ENCODE data around the gene MAP3K4. TPM values are rescaled to one million over a fixed set of nuclear protein-coding genes. Genes with fewer than 3 reads are reported as not detected.

MAP3K4 gene
- total RNA-seq, 2 experiments from 2014 or later: 30.3 to 38.7 TPM

DNA sequence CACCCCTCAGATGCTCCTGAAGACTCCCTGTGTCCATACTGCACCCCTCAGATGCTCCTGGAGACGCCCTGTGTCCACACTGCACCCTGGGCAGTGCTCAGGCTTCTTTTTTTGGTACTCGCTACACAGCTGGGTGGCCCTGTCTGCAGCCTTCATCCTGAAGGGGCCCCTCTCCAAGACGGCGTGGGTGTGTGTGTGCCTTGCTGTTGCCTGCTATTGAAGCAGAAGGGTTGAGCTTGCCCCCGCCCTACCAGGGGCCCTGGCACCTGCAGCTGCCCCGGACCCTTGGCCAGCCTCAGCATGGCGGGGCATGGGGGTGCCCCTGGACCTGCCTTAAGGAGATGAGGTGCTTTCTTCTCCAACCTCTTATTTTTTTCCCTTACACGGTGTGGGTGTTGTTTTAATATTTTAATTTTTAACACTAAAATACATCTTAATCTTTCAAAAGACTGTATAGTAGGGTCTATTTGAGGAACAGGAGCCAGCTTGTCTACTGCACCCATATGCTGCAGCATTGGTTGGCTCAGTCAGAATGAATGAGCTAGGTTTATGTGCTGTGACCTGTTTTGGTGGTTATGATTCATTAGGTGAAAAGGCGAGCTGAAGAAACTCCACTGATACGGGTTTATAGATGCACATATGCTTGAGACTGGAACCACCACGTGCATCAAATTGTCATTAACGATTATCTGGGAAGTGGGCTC, 146.4 kb downstream of the MAP3K4 start:
- Histone ChIP-seq H3K27ac (ENCODE audit: low read depth, low read length, poor library complexity, severe bottlenecking) (no peak overlapping the region), H3K4me2 (ENCODE audit: low read length) (no peak overlapping the region), H4K20me1 (ENCODE audit: insufficient read depth, low read length) (no peaks in the 10 kb centered on the region), H3K9me3 (ENCODE audit: low read length) (no peaks in the 10 kb centered on the region), H3K36me3 (ENCODE audit: insufficient read depth, low read length) (no peaks in the 10 kb centered on the region), H3K9me2 (ENCODE audit: insufficient read depth, low read length) (no peaks in the 10 kb centered on the region), H3K4me1 (ENCODE audit: insufficient read depth, low read length, poor library complexity, severe bottlenecking) (peaks cover 8% of the 10 kb centered on the region), H2AFZ (ENCODE audit: low read length) (no peak overlapping the region), H3K4me3 (ENCODE audit: low read depth, low read length, poor library complexity, severe bottlenecking) (no peak overlapping the region), H3K79me2 (ENCODE audit: insufficient read depth, low read depth, low read length) (no peaks in the 10 kb centered on the region)
- CTCF ChIA-PET (ENCODE audit: unreplicated experiment): no interaction called here
- no peak for DNase-seq (ENCODE audit: low spot score)
- POLR2A ChIA-PET: interaction anchor here (0.6 kb wide), 1 partner anchor 136 kb away, joined by 3 read pairs; the partner anchor contains the start of gene AGPAT4
- no TSS peak for BruUV-seq (replicated peaks)
- intact Hi-C loops (cut with micrococcal nuclease; ENCODE audit: unreplicated experiment): no loop called here
- TF ChIP-seq EZH2phosphoT487 (IDR thresholded peaks at IDR 0.05; ENCODE audit: borderline replicate concordance, low read depth, low read length): no peak

DNA sequence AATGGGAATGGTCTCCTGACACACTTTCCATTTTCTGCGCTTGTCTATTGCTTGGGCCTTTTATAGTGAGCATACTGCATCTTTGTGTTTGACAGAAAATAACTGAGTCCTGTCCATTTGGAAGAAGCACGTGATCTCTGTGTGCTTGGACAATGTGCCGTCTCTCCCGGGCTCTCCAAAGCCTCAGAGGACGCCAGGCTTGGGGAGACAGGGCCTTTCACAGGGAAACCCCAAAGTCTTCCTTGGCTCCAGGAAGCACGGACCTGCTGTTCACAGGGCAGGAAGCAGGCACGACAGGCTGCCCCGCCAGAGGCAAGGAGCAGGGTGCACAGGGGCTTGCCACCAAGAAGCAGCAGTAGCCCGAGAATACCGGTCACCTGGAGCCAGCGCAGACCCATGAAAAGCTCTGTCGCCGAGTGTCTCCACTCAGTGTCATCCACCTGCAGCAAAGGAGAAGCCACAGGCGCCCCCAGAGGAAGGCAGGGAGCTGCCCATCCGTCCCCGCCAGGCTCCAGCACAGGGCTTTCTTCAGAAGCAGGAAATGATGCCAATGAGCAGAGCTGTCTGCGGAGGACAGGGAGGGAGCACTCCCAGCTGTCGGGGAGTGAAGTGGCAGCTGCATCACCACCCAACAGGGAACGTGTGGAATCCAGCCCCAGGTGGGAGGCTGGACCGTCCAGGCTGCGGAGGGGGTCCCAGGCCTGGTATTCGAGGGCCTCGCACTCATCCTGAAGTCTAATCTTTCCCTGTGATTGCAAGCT, 147.2 kb downstream of the MAP3K4 start:
- DNase-seq (ENCODE audit: low spot score): no peak
- POLR2A ChIA-PET: interaction anchor here (0.6 kb wide), 1 partner anchor 135 kb away, joined by 3 read pairs; the partner anchor contains the start of gene AGPAT4

DNA sequence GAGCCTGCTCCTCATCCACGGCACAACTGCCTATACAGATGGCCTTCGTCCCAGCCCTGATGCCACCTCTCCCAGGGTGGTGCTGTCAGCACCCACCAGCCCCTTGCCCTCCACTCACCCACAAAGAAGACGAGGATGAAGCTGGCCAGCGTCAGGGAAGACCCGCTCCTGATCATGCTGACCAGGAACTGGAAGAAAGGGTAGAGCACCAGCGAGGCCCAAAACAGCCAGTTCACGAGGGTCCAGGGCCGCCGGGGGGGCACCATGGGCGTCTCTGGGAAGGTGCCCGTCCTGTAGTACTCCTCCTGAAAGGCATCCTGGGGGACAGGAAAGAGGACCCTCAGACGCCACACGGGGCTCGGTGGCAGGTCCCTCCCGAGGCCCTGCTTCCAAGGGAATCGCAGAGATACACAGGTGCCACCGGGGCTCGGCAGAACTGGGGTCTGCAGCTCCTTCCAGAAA, 147.8 kb downstream of the MAP3K4 start:
- ChIA-PET POLR2A (no interaction called here), CTCF (ENCODE audit: unreplicated experiment) (no interaction called here)
- H3K79me2 ChIP-seq (ENCODE audit: insufficient read depth, low read depth, low read length): no peaks in the 10 kb centered on the region
- H2AFZ ChIP-seq (ENCODE audit: low read length): no peak overlapping the region
- H3K4me3 ChIP-seq (ENCODE audit: low read depth, low read length, poor library complexity, severe bottlenecking): no peak overlapping the region
- no peaks in the 10 kb centered on the region for H4K20me1 ChIP-seq (ENCODE audit: insufficient read depth, low read length)
- no peak overlapping the region for H3K4me2 ChIP-seq (ENCODE audit: low read length)
- H3K9me3 ChIP-seq (ENCODE audit: low read length): no peaks in the 10 kb centered on the region
- no peaks in the 10 kb centered on the region for H3K36me3 ChIP-seq (ENCODE audit: insufficient read depth, low read length)
- peaks cover 8% of the 10 kb centered on the region for H3K4me1 ChIP-seq (ENCODE audit: insufficient read depth, low read length, poor library complexity, severe bottlenecking)
- DNase-seq (ENCODE audit: low spot score): no peak
- intact Hi-C loops (cut with micrococcal nuclease; ENCODE audit: unreplicated experiment): no loop called here
- TF ChIP-seq, protein P1, sequence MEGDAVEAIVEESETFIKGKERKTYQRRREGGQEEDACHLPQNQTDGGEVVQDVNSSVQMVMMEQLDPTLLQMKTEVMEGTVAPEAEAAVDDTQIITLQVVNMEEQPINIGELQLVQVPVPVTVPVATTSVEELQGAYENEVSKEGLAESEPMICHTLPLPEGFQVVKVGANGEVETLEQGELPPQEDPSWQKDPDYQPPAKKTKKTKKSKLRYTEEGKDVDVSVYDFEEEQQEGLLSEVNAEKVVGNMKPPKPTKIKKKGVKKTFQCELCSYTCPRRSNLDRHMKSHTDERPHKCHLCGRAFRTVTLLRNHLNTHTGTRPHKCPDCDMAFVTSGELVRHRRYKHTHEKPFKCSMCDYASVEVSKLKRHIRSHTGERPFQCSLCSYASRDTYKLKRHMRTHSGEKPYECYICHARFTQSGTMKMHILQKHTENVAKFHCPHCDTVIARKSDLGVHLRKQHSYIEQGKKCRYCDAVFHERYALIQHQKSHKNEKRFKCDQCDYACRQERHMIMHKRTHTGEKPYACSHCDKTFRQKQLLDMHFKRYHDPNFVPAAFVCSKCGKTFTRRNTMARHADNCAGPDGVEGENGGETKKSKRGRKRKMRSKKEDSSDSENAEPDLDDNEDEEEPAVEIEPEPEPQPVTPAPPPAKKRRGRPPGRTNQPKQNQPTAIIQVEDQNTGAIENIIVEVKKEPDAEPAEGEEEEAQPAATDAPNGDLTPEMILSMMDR (conservative IDR thresholded peaks at IDR 0.05; ENCODE audit: low read length): no peak
- TF ChIP-seq EZH2phosphoT487 (IDR thresholded peaks at IDR 0.05; ENCODE audit: borderline replicate concordance, low read depth, low read length): no peak
- H3K9me2 ChIP-seq (ENCODE audit: insufficient read depth, low read length): no peaks in the 10 kb centered on the region
- no TSS peak for BruUV-seq (replicated peaks)
- H3K27ac ChIP-seq (ENCODE audit: low read depth, low read length, poor library complexity, severe bottlenecking): no peak overlapping the region

More for the DNA sequence above, 147.2 kb downstream of the MAP3K4 start:
- Histone ChIP-seq H3K79me2 (ENCODE audit: insufficient read depth, low read depth, low read length) (no peaks in the 10 kb centered on the region), H3K4me2 (ENCODE audit: low read length) (no peak overlapping the region), H3K4me3 (ENCODE audit: low read depth, low read length, poor library complexity, severe bottlenecking) (no peak overlapping the region), H3K9me2 (ENCODE audit: insufficient read depth, low read length) (no peaks in the 10 kb centered on the region), H3K36me3 (ENCODE audit: insufficient read depth, low read length) (no peaks in the 10 kb centered on the region), H4K20me1 (ENCODE audit: insufficient read depth, low read length) (no peaks in the 10 kb centered on the region), H3K27ac (ENCODE audit: low read depth, low read length, poor library complexity, severe bottlenecking) (no peak overlapping the region), H3K9me3 (ENCODE audit: low read length) (no peaks in the 10 kb centered on the region), H2AFZ (ENCODE audit: low read length) (no peak overlapping the region), H3K4me1 (ENCODE audit: insufficient read depth, low read length, poor library complexity, severe bottlenecking) (peaks cover 8% of the 10 kb centered on the region)
- CTCF ChIA-PET (ENCODE audit: unreplicated experiment): no interaction called here
- BruUV-seq (replicated peaks): no TSS peak
- TF ChIP-seq, protein P1 (conservative IDR thresholded peaks at IDR 0.05; ENCODE audit: low read length): no peak
- TF ChIP-seq EZH2phosphoT487 (IDR thresholded peaks at IDR 0.05; ENCODE audit: borderline replicate concordance, low read depth, low read length): no peak
- intact Hi-C loops (cut with micrococcal nuclease; ENCODE audit: unreplicated experiment): no loop called here
